GM21825 (cell line): Measurements from ENCODE around the gene PRKCH.
"Not testable (repeated sequence)": the region's sequence is repeated elsewhere in the genome, so short reads cannot be mapped to it uniquely, and the experiment has no call there.

Experiments used
- ATAC-seq: cut with Tn5 transposase; IDR thresholded peaks from one replicate; pipeline ENCODE4 v1.9.1; 2021; ENCODE audit warnings: mild to moderate bottlenecking, moderate library complexity; ENCODE audit not compliant: unreplicated experiment

The PRKCH gene

DNA sequence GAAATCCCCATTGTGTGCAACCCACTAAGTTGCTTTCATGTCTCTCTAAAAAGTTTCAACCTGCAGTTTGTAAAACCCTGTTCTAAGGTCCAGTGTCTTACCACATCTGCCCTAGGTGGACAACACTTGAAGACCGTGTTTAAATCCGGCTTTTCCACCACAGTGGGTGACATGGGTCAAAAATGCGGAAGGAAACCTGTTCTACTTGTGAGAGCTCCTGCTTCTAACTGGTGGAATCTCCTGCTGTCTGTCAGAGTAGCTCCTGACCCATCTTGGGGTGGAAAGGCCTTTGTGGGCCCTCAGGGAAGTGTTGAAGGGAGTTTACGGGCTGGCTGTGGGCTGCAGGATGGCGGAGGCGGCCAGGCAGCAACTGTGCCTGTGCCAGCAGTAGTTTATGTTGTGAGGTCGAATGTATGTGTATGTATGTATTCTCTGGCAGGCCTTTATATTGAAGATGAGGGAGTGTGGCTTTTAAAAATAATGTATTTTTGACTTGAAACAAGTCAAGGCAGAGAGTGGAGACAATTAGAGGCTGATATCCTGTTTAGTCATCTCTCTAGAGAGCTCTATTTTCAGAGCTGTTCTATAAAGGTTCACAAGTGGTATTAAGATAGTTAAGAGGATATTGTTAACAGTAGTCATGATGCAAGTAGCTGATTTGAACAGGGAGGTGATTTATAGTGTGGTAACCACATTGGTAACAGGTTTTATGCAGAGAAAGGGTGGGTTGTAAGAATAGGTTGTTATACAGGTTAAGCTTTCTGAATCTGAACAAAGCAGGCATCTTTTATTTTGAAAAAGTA is 67.0 kb downstream of the PRKCH start:
- peak; percentile 68 for ATAC-seq

GRCh38 chr14:61388976-61389576 is 67.7 kb downstream of the PRKCH start:
- no peak for ATAC-seq

DNA sequence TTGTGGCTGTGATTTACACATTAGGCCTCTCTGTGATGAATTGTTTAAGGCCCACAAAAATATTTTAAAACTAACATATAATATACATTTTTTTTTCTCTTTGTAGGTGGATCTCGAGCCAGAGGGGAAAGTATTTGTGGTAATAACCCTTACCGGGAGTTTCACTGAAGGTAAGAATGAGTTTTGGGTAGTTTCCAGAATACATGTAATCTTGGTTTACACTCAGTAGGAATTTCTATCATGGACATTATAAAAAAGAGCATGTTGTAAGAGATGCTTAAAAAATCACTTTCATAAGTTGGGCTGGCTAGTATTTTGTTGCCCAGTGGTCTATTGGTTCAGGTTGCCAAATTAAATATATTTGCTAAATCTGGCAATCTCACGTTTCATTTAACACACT is 69.7 kb downstream of the PRKCH start:
- ATAC-seq, result no peak

GRCh38 chr14:61392297-61392696 is 70.9 kb downstream of the PRKCH start:
- ATAC-seq, result no peak

GRCh38 chr14:61394542-61394941 is 73.2 kb downstream of the PRKCH start:
- no peak for ATAC-seq

DNA sequence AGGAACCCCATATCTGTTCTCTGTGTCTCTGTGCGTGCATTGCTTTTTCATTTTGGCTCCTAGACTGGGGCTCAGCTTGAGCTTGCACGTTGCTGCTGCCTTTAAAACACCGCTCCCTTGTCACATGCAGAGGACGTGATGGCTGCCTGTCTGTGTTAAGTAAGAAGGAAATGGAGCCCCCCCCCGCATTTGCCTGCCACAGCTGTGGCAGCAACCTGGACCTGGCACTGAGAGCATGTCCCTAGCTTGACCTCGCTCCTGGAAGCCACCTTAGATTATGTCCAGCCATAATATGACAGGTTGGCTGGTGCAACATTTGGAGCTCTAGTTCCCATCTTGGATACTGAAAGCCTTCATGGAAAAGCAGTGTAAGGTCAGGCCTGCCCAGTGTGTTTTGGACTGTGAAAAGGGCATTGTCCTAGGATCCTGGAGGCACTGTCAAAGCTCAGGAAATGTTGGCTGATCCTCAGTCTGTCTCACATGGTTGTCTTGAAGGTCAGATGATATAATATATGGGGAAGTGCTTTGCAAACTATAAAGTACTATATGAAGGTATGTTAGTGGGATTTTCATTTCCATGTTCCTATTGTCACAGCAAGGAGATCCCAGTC is 73.8 kb downstream of the PRKCH start:
- ATAC-seq, result no peak

- ATAC-seq, result no peak
These were observed 74.9 kb downstream of the PRKCH start for GRCh38 chr14:61396279-61396678.

- no peak for ATAC-seq
These were observed 75.3 kb downstream of the PRKCH start for GRCh38 chr14:61396694-61397093.

- ATAC-seq, result no peak
These were observed 76.2 kb downstream of the PRKCH start for GRCh38 chr14:61397615-61398014.

DNA sequence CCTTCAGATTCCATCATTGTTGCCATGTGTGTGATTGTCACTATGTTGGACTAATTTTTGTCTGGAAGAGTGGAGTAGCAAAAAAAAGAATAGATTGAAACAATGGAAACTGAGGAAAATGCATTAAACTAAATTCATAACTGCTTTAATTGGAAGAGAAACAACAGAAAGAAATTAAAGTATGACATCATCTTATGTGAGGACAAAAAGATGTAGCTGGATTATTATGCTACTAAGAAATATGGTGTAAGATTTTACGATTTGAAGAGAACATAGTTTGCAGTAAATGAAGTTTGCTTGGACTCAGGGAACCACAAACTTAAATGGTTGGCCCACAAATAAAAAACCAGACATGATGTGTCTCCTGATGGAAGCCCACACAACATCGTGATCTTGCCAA is 76.8 kb downstream of the PRKCH start:
- no peak for ATAC-seq

- ATAC-seq, result no peak
These were observed 78.0 kb downstream of the PRKCH start for GRCh38 chr14:61399365-61399764.

DNA sequence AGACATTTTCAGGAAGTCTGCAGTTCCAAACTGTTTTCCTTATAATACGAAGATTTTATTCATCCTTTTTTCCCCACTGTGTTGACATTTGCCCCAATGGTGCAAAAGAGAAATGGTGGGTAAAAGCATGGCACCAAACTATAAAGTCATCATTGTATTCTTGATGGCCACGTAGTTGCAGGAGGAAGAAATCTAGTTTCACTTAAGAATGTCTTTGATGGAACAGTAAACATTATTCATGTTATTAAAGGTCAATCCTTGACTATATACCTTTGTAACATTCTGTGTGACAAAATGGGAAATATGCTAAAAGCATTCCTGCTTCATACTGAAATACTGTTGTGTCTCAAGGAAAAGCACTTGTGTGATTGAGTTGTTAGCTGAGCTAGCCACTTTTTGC is 80.1 kb downstream of the PRKCH start:
- ATAC-seq, result no peak

DNA sequence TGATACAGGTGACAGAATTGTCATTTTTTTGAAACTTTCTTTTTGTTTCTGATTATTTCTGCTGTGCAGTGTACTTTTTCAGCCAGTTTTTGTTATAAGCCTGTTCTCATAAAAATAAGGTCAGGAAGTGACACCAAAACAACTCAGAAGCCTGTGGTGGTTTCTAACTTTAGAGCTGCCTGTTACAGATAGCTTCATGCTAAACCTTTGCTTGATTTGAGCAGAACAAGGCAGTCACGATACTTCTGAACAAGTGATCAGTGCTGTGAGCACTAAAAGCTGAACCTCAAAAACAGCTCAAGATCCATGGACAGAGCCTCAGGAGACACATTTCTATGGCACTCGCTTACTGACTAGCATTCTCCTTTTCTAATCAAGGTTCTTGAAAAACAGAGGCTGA is 82.0 kb downstream of the PRKCH start:
- ATAC-seq, result peak; percentile 72

GRCh38 chr14:61404637-61405036 is 83.3 kb downstream of the PRKCH start:
- ATAC-seq, result no peak

DNA sequence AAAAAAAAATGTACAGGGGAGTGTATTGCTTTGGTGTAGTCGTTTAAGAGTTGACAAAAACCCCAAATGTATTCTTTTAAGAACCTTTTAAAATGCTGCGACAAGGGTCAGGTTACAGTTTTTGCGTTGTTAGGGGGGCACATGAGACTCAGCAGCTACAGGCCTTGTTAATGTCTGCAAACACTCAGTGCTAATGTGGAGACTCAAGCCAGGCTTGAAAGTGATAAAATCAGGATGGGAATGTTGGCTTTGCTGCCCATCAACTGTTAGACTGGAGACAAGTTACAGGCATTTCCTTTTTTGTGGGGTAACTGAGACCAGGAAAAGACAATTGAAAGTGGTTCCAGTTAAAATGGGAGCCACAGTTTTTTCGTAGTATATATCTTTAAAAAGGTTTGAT is 84.8 kb downstream of the PRKCH start:
- ATAC-seq, result no peak

- ATAC-seq, result no peak
These were observed 85.3 kb downstream of the PRKCH start for GRCh38 chr14:61406675-61407074.

DNA sequence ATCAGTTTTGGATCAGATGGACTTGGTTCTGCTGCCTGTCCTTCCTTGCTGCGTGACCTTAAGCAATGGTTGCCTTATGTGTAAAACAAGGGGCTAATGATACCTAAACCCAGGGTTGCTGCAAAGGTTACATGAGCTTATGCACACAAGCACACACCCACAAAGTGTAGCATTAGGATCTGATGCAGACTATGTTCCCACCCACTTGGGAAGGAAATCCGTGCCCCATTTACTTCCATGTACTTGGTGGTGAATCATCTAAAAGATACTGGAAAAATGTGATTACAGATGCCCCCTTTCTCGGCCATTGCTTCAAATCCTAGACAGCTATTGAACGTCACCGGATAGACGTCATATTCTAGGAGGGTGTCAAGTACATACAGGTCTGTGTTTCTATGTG is 87.1 kb downstream of the PRKCH start:
- no peak for ATAC-seq

GRCh38 chr14:61409782-61410181 is 88.4 kb downstream of the PRKCH start:
- no peak for ATAC-seq

GRCh38 chr14:61415934-61416333 is 94.6 kb downstream of the PRKCH start:
- not testable (repeated sequence) for ATAC-seq

DNA sequence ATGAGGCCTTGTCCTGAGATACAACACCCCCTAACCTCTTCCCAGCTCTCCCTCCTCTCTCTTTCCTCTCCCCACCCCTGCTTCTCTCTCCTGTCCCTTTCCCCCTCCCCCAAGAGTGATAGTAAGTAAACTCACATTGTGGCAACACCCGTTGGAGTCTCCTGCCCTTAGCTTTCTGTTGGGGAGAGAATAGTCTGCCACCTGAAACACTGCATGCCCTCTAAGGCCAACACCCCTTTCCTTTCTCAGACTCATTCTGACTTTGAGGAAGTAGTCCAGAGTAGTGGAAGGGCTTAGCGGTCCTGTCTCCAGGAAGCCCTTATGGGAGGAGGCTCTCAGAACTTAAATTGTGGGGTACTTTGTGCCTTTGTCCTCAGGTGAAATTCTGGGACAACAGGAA is 95.2 kb downstream of the PRKCH start:
- ATAC-seq, result no peak

DNA sequence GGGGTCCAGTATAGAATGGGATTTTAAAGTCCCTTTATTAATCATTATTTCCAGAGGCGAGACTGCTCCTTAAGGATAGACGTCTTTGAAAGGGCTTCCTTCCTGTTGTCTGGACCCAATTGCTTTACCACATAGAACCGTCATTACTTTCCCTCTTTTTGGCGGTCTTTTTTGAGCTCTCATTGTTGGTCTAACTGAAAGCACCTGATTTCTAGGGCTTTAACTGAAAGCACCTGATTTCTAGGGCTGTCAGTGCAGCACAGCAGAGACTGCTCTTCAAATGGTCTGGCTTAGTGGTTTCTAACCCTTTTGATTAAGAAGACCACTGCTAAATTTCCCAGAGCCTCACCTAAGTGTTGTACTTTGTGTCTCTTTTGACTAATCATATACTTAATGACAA is 95.8 kb downstream of the PRKCH start:
- ATAC-seq, result no peak

DNA sequence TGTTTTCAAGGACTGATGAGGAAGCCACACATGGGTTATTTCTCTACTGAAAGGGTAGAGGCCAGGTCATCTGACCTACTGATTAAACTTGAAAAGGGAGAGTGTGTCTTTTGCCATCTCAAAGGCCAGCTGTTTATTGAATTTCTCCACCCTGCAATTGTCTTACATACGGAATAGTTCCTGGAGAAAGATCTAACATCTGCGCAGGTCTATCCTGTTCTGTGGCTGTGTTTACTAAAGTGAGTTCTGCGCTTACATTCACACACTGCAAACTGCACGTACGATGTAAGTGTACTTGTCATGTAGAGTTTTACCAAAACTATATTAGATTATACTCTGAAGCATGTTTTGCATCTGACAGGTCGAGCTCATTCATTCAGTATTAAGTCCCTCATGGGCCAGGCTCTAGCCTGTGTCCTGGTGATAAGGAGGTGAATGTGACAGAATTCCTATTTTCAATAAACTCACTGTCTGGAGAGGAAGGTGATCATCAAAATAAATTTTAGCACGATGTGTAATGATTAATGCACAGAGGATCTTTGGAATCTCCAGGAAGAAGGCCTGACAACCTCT is 96.6 kb downstream of the PRKCH start:
- no peak for ATAC-seq
